GM12878 (cell line): ENCODE results near the gene RPS6KA2. TPM values are rescaled to one million over a fixed set of nuclear protein-coding genes. Genes with fewer than 3 reads are reported as not detected.

Experiments used
- ATAC-seq: fragments of 200-7000 bp; cut with Tn5 transposase; 3 replicates; pipeline ENCODE4 v1.9.1; 2020; ENCODE audit warnings: mild to moderate bottlenecking, moderate library complexity
- BruUV-seq: library from RNA; stranded (reverse); fragments of 400-500 nt; replicated peaks from 2 replicates; lab custom pipeline; 2021; lab: Mats Ljungman, UMichigan
- CTCF ChIA-PET: fragments of 300-600 bp; sonication (Branson Sonifier 250); formaldehyde crosslinking; extraction: SDS; loops from one replicate; lab custom pipeline; 2021; ENCODE audit warnings: inconsistent platforms; lab: Yijun Ruan, JAX
- POLR2A ChIA-PET: fragments of 350-600 bp; formaldehyde crosslinking; extraction: SDS; loops from one replicate; lab custom pipeline; 2021; ENCODE audit warnings: inconsistent platforms; lab: Charles Lee
- RAD21 ChIA-PET: fragments of 300-600 bp; sonication (Branson Sonifier 250); formaldehyde crosslinking; loops from one replicate; lab custom pipeline; 2023; ENCODE audit warnings: antibody characterized with exemption; ENCODE audit not compliant: unreplicated experiment; lab: Charles Lee
- SMC1A ChIA-PET: fragments of 300-600 bp; sonication (Branson Sonifier 250); formaldehyde crosslinking; loops from one replicate; lab custom pipeline; 2023; ENCODE audit not compliant: unreplicated experiment, uncharacterized antibody; lab: Charles Lee
- DNase-seq: peaks from one replicate; pipeline ENCODE4 v3.0.0-alpha.2; 2011; ENCODE audit warnings: low read depth, low spot score
- FAIRE-seq: peaks from 3 replicates; lab custom pipeline; 2011; peaks lifted over from hg19 to GRCh38; lab: Jason Lieb, UNC
- H2AFZ ChIP-seq: 2 replicates; pipeline ENCODE4 v1.6.0; 2011; ENCODE audit warnings: low read depth, low read length, control low read depth; ENCODE audit not compliant: control insufficient read depth
- H3K27ac ChIP-seq: 2 replicates; pipeline ENCODE4 v1.5.1; 2011; ENCODE audit warnings: control low read depth; ENCODE audit not compliant: control insufficient read depth, insufficient read depth
- H3K27me3 ChIP-seq, 2 experiments: replicated peaks in 1 of 2; 2 replicates each; pipeline versions ENCODE4 v1.6.0 to v1.6.1; 2011; ENCODE audit warnings: low read length in 1 of 2; ENCODE audit not compliant: control insufficient read depth in 2 of 2, insufficient read depth in 2 of 2
- H3K36me3 ChIP-seq, 2 experiments: 2 replicates each; pipeline ENCODE4 v1.5.1; 2011; ENCODE audit warnings: low read length in 1 of 2; ENCODE audit not compliant: control insufficient read depth in 2 of 2, insufficient read depth in 2 of 2
- H3K4me1 ChIP-seq: 2 replicates; pipeline ENCODE4 v1.6.1; 2011; ENCODE audit warnings: mild to moderate bottlenecking, low read length, moderate library complexity, mixed read lengths; ENCODE audit not compliant: control insufficient read depth, insufficient read depth
- H3K4me2 ChIP-seq: 2 replicates; pipeline ENCODE4 v1.6.0; 2011; ENCODE audit warnings: control low read depth; ENCODE audit not compliant: control insufficient read depth, insufficient read depth
- H3K4me3 ChIP-seq: fragments of 200-600 bp; sonication (generic); 2 replicates; pipeline ENCODE4 v1.5.1; 2016
- H3K79me2 ChIP-seq: 2 replicates; pipeline ENCODE4 v1.6.0; 2011; ENCODE audit warnings: low read length; ENCODE audit not compliant: control insufficient read depth, insufficient read depth
- H3K9ac ChIP-seq: 2 replicates; pipeline ENCODE4 v1.8.0; 2011; ENCODE audit warnings: low read length, control low read depth, mixed read lengths; ENCODE audit not compliant: control insufficient read depth, insufficient read depth
- H3K9me3 ChIP-seq: replicated peaks from 3 replicates; pipeline ENCODE4 v1.5.1; 2011; ENCODE audit warnings: mild to moderate bottlenecking, low read length; ENCODE audit not compliant: control insufficient read depth, insufficient read depth
- H4K20me1 ChIP-seq: 2 replicates; pipeline ENCODE4 v1.6.0; 2011; ENCODE audit not compliant: control insufficient read depth, insufficient read depth
- CREM ChIP-seq: IDR thresholded peaks from 2 replicates; pipeline ENCODE4 v1.6.1; 2014; ENCODE audit warnings: antibody characterized with exemption, low read depth
- EGR1 ChIP-seq, 2 experiments: IDR thresholded peaks; 1 replicate in 1 of 2; 2 replicates in 1 of 2; pipeline ENCODE4 v1.6.1; 2011 to 2012; ENCODE audit warnings: low read depth in 2 of 2, low read length in 2 of 2, borderline replicate concordance in 1 of 2, mild to moderate bottlenecking in 1 of 2, moderate library complexity in 1 of 2
- HDGF ChIP-seq: fragments of 450-650 bp; IDR thresholded peaks from 2 replicates; pipeline ENCODE4 v1.6.1; 2016; ENCODE audit warnings: antibody characterized with exemption
- KDM1A ChIP-seq: fragments of 200-600 bp; sonication (generic); IDR thresholded peaks from 2 replicates; pipeline ENCODE4 v1.6.1; 2016; ENCODE audit warnings: borderline replicate concordance
- MYC ChIP-seq: IDR thresholded peaks from 2 replicates; pipeline ENCODE4 v1.6.1; 2011; ENCODE audit warnings: mild to moderate bottlenecking, low read length, moderate library complexity, inconsistent platforms; ENCODE audit not compliant: insufficient read depth, insufficient replicate concordance, insufficient read length, severe bottlenecking
- POLR2AphosphoS2 ChIP-seq: IDR thresholded peaks from 2 replicates; pipeline ENCODE4 v1.6.1; 2011; ENCODE audit warnings: low read depth, mild to moderate bottlenecking, low read length, improper control_type of control experiment, moderate library complexity
- RAD21 ChIP-seq: IDR thresholded peaks from 2 replicates; pipeline ENCODE4 v1.6.1; 2011; ENCODE audit warnings: mild to moderate bottlenecking, low read depth, low read length, moderate library complexity; ENCODE audit not compliant: insufficient read depth
- SP1 ChIP-seq: IDR thresholded peaks from one replicate; pipeline ENCODE4 v1.6.1; 2011; ENCODE audit warnings: low read depth, low read length
- SREBF2 ChIP-seq: IDR thresholded peaks from 2 replicates; pipeline ENCODE4 v1.6.1; 2012; ENCODE audit warnings: mild to moderate bottlenecking, low read length
- TCF12 ChIP-seq: IDR thresholded peaks from 2 replicates; pipeline ENCODE4 v1.6.1; 2011; ENCODE audit warnings: low read depth, mild to moderate bottlenecking, low read length
- in situ Hi-C: fragments of 300-500 bp; cut with MboI; formaldehyde crosslinking; loops from 9 replicates; pipeline ENCODE4 v1.14.3; 2018; ENCODE audit warnings: mixed read lengths
- intact Hi-C: fragments of 100-400 bp; cut with micrococcal nuclease; formaldehyde crosslinking; loops from one replicate; pipeline ENCODE4 v1.14.2; 2022; ENCODE audit not compliant: unreplicated experiment
- polyA plus RNA-seq, 11 experiments: library from polyadenylated mRNA; depleted of rRNA in 4 of 11; unstranded in 6 of 11; stranded (reverse) in 5 of 11; fragments of >200 nt; fragmentation: Nextera tagmentation in 4 of 11; fragmentation: Illumina TruSeq in 1 of 11; extraction: Ambion mirVana in 4 of 11; extraction: Trizol in 1 of 11; gene quantifications; 1 replicate in 1 of 11; 2 replicates in 10 of 11; pipeline versions ENCODE4 v1.2.1 to v1.2.3, GENCODE V29; 2011 to 2016; ENCODE audit warnings: inconsistent platforms in 2 of 11, missing spikeins in 2 of 11, low read depth in 1 of 11
- total RNA-seq, 4 experiments: library from RNA; depleted of rRNA in 3 of 4; stranded (reverse); fragments of >200 nt in 3 of 4; fragmentation: Illumina TruSeq in 1 of 4; extraction: Trizol in 1 of 4; gene quantifications; 2 replicates each; pipeline versions ENCODE4 v1.2.1 to v1.2.3, GENCODE V29; 2013 to 2021
- TF ChIP-seq, protein P1 (sequence below): IDR thresholded peaks from 2 replicates; pipeline ENCODE4 v1.6.1; 2012; ENCODE audit warnings: low read depth, low read length, improper control_type of control experiment
- TF ChIP-seq, protein P2 (sequence below): IDR thresholded peaks from 2 replicates; pipeline ENCODE4 v1.6.1; 2012; ENCODE audit warnings: low read length, inconsistent platforms
- TF ChIP-seq, protein P3 (sequence below): fragments of 450-650 bp; IDR thresholded peaks from 2 replicates; pipeline ENCODE4 v1.6.1; 2016; ENCODE audit warnings: mild to moderate bottlenecking
- TF ChIP-seq, protein P4 (sequence below): IDR thresholded peaks from 2 replicates; pipeline ENCODE4 v1.6.1; 2012; ENCODE audit warnings: improper control_type of control experiment, low read depth, low read length; ENCODE audit not compliant: insufficient replicate concordance
- TF ChIP-seq, protein P5 (sequence below): IDR thresholded peaks from 2 replicates; pipeline ENCODE4 v1.6.1; 2012; ENCODE audit warnings: low read depth, low read length, improper control_type of control experiment

The RPS6KA2 gene
- total and polyA plus RNA-seq, 10 of the 15 experiments (the other 5 are each of a cell fraction or from before 2014, with no cell fraction given) = 0.02 to 1.0 (median 0.22) TPM; not detected in 1

DNA sequence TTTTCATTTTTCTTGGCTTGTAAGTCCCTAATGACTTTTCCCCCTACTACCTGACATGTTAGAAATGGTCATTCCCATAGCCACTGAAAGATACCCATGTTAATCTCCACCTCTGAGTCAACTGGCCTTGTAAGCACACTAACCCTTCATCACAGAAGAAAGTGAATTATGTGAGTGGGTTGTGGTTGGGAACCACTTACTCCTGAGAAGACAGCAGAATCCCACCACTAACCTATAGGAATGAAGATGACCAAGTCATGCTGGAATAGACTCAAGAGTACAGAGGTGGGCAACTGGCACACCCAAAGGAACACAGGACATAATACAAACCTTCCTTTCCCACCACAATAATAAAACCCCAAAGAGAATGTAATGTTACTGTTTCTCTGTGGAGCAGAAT is 70.7 kb downstream of the RPS6KA2 start:
- FAIRE-seq (no peak), DNase-seq (no peak), ATAC-seq (no peak)
- no peaks in the 10 kb centered on the region for H4K20me1 ChIP-seq
- ChIA-PET SMC1A (no interaction called here), POLR2A (no interaction called here), RAD21 (no interaction called here), CTCF (no interaction called here)
- H2AFZ ChIP-seq = no peak overlapping the region
- no peaks in the 10 kb centered on the region for H3K4me1 ChIP-seq
- H3K79me2 ChIP-seq = no peaks in the 10 kb centered on the region
- no peak overlapping the region for H3K9ac ChIP-seq
- no peak overlapping the region for H3K4me3 ChIP-seq
- H3K27me3 ChIP-seq = no peaks in the 10 kb centered on the region
- TF ChIP-seq TCF12 (no peak), EGR1 (IDR thresholded peaks at IDR 0.05; ENCODE audit: borderline replicate concordance in 1 of 2, low read depth in 2 of 2, low read length in 2 of 2) (no peak), RAD21 (no peak), SREBF2 (no peak), SP1 (no peak), KDM1A (no peak), POLR2AphosphoS2 (no peak), HDGF (no peak), CREM (no peak), MYC (no peak)
- TF ChIP-seq, protein P1, sequence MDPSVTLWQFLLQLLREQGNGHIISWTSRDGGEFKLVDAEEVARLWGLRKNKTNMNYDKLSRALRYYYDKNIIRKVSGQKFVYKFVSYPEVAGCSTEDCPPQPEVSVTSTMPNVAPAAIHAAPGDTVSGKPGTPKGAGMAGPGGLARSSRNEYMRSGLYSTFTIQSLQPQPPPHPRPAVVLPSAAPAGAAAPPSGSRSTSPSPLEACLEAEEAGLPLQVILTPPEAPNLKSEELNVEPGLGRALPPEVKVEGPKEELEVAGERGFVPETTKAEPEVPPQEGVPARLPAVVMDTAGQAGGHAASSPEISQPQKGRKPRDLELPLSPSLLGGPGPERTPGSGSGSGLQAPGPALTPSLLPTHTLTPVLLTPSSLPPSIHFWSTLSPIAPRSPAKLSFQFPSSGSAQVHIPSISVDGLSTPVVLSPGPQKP = no peak
- TF ChIP-seq, protein P2, sequence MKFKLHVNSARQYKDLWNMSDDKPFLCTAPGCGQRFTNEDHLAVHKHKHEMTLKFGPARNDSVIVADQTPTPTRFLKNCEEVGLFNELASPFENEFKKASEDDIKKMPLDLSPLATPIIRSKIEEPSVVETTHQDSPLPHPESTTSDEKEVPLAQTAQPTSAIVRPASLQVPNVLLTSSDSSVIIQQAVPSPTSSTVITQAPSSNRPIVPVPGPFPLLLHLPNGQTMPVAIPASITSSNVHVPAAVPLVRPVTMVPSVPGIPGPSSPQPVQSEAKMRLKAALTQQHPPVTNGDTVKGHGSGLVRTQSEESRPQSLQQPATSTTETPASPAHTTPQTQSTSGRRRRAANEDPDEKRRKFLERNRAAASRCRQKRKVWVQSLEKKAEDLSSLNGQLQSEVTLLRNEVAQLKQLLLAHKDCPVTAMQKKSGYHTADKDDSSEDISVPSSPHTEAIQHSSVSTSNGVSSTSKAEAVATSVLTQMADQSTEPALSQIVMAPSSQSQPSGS = no peak
- TF ChIP-seq, protein P3, sequence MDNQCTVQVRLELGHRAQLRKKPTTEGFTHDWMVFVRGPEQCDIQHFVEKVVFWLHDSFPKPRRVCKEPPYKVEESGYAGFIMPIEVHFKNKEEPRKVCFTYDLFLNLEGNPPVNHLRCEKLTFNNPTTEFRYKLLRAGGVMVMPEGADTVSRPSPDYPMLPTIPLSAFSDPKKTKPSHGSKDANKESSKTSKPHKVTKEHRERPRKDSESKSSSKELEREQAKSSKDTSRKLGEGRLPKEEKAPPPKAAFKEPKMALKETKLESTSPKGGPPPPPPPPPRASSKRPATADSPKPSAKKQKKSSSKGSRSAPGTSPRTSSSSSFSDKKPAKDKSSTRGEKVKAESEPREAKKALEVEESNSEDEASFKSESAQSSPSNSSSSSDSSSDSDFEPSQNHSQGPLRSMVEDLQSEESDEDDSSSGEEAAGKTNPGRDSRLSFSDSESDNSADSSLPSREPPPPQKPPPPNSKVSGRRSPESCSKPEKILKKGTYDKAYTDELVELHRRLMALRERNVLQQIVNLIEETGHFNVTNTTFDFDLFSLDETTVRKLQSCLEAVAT = no peak
- TF ChIP-seq, protein P4, sequence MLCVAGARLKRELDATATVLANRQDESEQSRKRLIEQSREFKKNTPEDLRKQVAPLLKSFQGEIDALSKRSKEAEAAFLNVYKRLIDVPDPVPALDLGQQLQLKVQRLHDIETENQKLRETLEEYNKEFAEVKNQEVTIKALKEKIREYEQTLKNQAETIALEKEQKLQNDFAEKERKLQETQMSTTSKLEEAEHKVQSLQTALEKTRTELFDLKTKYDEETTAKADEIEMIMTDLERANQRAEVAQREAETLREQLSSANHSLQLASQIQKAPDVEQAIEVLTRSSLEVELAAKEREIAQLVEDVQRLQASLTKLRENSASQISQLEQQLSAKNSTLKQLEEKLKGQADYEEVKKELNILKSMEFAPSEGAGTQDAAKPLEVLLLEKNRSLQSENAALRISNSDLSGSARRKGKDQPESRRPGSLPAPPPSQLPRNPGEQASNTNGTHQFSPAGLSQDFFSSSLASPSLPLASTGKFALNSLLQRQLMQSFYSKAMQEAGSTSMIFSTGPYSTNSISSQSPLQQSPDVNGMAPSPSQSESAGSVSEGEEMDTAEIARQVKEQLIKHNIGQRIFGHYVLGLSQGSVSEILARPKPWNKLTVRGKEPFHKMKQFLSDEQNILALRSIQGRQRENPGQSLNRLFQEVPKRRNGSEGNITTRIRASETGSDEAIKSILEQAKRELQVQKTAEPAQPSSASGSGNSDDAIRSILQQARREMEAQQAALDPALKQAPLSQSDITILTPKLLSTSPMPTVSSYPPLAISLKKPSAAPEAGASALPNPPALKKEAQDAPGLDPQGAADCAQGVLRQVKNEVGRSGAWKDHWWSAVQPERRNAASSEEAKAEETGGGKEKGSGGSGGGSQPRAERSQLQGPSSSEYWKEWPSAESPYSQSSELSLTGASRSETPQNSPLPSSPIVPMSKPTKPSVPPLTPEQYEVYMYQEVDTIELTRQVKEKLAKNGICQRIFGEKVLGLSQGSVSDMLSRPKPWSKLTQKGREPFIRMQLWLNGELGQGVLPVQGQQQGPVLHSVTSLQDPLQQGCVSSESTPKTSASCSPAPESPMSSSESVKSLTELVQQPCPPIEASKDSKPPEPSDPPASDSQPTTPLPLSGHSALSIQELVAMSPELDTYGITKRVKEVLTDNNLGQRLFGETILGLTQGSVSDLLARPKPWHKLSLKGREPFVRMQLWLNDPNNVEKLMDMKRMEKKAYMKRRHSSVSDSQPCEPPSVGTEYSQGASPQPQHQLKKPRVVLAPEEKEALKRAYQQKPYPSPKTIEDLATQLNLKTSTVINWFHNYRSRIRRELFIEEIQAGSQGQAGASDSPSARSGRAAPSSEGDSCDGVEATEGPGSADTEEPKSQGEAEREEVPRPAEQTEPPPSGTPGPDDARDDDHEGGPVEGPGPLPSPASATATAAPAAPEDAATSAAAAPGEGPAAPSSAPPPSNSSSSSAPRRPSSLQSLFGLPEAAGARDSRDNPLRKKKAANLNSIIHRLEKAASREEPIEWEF = no peak
- TF ChIP-seq, protein P5, sequence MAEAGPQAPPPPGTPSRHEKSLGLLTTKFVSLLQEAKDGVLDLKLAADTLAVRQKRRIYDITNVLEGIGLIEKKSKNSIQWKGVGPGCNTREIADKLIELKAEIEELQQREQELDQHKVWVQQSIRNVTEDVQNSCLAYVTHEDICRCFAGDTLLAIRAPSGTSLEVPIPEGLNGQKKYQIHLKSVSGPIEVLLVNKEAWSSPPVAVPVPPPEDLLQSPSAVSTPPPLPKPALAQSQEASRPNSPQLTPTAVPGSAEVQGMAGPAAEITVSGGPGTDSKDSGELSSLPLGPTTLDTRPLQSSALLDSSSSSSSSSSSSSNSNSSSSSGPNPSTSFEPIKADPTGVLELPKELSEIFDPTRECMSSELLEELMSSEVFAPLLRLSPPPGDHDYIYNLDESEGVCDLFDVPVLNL = no peak
- intact Hi-C loops (no loop called here), in situ Hi-C loops (no loop called here)
- no peak overlapping the region for H3K4me2 ChIP-seq
- H3K27ac ChIP-seq = no peak overlapping the region
- no TSS peak for BruUV-seq
- no peaks in the 10 kb centered on the region for H3K36me3 ChIP-seq
- H3K9me3 ChIP-seq = no peaks in the 10 kb centered on the region; the same call in 2 of the 3 replicates
